ENCODE results near the gene AMER3. TPM values are rescaled to one million over a fixed set of nuclear protein-coding genes. Genes with fewer than 3 reads are reported as not detected.

AMER3 gene
- total RNA-seq, 1 donor from 2014 or later: 6.4 TPM

GRCh38 chr2:130791617-130791939, 36.2 kb downstream of the AMER3 start:
- Mint-ChIP-seq H3K9me3 (ENCODE audit: low read depth) (no peaks in the 10 kb centered on the region), H3K4me3 (ENCODE audit: low read depth) (no peak overlapping the region), H3K4me1 (ENCODE audit: low read depth) (no peaks in the 10 kb centered on the region), H3K27ac (no peak overlapping the region), H3K36me3 (ENCODE audit: insufficient read depth) (no peaks in the 10 kb centered on the region), H3K27me3 (peaks cover 10% of the 10 kb centered on the region)
- no peak for DNase-seq (ENCODE audit: low spot score, unreplicated experiment)
- TF ChIP-seq, protein P1, sequence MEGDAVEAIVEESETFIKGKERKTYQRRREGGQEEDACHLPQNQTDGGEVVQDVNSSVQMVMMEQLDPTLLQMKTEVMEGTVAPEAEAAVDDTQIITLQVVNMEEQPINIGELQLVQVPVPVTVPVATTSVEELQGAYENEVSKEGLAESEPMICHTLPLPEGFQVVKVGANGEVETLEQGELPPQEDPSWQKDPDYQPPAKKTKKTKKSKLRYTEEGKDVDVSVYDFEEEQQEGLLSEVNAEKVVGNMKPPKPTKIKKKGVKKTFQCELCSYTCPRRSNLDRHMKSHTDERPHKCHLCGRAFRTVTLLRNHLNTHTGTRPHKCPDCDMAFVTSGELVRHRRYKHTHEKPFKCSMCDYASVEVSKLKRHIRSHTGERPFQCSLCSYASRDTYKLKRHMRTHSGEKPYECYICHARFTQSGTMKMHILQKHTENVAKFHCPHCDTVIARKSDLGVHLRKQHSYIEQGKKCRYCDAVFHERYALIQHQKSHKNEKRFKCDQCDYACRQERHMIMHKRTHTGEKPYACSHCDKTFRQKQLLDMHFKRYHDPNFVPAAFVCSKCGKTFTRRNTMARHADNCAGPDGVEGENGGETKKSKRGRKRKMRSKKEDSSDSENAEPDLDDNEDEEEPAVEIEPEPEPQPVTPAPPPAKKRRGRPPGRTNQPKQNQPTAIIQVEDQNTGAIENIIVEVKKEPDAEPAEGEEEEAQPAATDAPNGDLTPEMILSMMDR (IDR thresholded peaks at IDR 0.05; ENCODE audit: unreplicated experiment): no peak

DNA sequence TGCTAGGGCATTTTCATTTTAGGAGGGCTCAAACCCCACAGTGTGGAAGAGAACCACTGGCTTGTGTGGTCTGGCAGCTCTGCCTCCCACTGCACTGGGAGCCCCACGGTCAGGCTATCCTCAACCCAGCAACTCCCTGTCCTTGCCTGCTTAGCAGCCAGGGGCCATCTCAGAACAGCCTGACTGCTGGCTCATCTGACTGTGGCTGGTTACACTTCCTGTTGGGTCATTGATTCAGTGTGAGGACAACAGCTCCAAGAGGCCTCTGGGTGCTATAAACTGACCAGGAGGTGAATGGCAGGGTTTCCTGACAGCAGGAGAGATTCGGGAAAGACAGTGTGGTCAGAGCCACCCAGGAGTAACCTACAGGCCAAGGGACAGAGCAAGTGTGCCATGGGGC, 40.1 kb downstream of the AMER3 start:
- TF ChIP-seq, protein P1 (IDR thresholded peaks at IDR 0.05; ENCODE audit: unreplicated experiment): no peak
- DNase-seq (ENCODE audit: low spot score, unreplicated experiment): no peak
- H3K9me3 Mint-ChIP-seq (ENCODE audit: low read depth): no peaks in the 10 kb centered on the region
- H3K36me3 Mint-ChIP-seq (ENCODE audit: insufficient read depth): no peaks in the 10 kb centered on the region
- peaks cover 3% of the 10 kb centered on the region for H3K4me1 Mint-ChIP-seq (ENCODE audit: low read depth)
- peaks cover 29% of the 10 kb centered on the region for H3K27me3 Mint-ChIP-seq
- H3K4me3 Mint-ChIP-seq (ENCODE audit: low read depth): no peak overlapping the region
- peak overlapping the region; percentile 59 for H3K27ac Mint-ChIP-seq

- TF ChIP-seq, protein P1 (IDR thresholded peaks at IDR 0.05; ENCODE audit: unreplicated experiment): no peak
- Mint-ChIP-seq H3K4me3 (ENCODE audit: low read depth) (no peak overlapping the region), H3K27me3 (peaks cover 30% of the 10 kb centered on the region), H3K9me3 (ENCODE audit: low read depth) (no peaks in the 10 kb centered on the region), H3K4me1 (ENCODE audit: low read depth) (peaks cover 5% of the 10 kb centered on the region), H3K27ac (no peak overlapping the region), H3K36me3 (ENCODE audit: insufficient read depth) (no peaks in the 10 kb centered on the region)
- no peak for DNase-seq (ENCODE audit: low spot score, unreplicated experiment)
Observed at GRCh38 chr2:130796290-130796689, 41.0 kb downstream of the AMER3 start.

GRCh38 chr2:130797493-130798435, 42.4 kb downstream of the AMER3 start:
- peak; percentile 95 for DNase-seq (ENCODE audit: low spot score, unreplicated experiment)
- Mint-ChIP-seq H3K36me3 (ENCODE audit: insufficient read depth) (no peaks in the 10 kb centered on the region), H3K9me3 (ENCODE audit: low read depth) (no peaks in the 10 kb centered on the region), H3K27me3 (peaks cover 30% of the 10 kb centered on the region), H3K4me3 (ENCODE audit: low read depth) (peak overlapping the region; percentile 69), H3K4me1 (ENCODE audit: low read depth) (peaks cover 5% of the 10 kb centered on the region), H3K27ac (no peak overlapping the region)
- TF ChIP-seq, protein P1 (IDR thresholded peaks at IDR 0.05; ENCODE audit: unreplicated experiment): peak; percentile 80

DNA sequence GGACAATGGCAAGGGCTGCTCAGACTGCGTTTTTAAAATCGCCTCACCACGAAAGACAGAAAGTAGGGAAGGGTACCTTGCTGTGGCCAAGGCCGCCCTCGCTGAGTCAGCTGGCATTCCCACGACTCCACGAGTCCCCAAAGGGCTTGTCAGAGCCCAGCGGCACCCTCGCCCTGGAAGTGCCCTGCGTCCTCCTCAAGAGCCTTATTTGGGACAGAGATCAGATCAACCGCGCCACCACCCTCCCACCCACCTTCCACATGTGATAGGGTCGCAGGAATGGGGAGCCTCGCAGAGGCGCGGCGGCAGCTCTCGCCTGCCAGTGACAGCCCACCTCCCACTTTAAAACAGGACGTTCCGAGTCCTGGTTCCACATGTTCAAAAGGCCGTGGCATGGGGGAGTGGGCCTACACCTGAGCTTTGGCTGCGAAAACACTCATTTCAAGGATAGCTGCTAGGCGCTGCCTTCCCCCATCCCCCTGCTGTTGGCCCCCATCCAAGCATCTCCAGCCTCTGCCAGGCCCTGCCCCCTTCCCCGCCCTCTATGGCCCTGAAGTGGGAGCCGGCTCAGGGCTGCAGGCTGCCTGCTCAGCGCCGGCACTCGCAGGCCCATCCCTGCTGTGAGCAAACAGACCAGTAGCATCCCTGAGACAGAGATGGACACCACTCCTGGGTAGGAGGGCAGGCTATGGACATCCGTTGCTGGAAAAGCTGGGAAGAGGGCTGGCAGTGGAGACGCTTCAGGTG, 43.3 kb downstream of the AMER3 start:
- Mint-ChIP-seq H3K9me3 (ENCODE audit: low read depth) (no peaks in the 10 kb centered on the region), H3K27me3 (peaks cover 26% of the 10 kb centered on the region), H3K4me3 (ENCODE audit: low read depth) (peak overlapping the region; percentile 69), H3K36me3 (ENCODE audit: insufficient read depth) (no peaks in the 10 kb centered on the region), H3K27ac (no peak overlapping the region), H3K4me1 (ENCODE audit: low read depth) (peaks cover 5% of the 10 kb centered on the region)
- DNase-seq (ENCODE audit: low spot score, unreplicated experiment): no peak
- TF ChIP-seq, protein P1 (IDR thresholded peaks at IDR 0.05; ENCODE audit: unreplicated experiment): no peak
